GM23338 (cell line): Measurements from ENCODE around the gene TTLL3. TPM values are rescaled to one million over a fixed set of nuclear protein-coding genes. Genes with fewer than 3 reads are reported as not detected.

Experiments
- ATAC-seq: fragments of 200-7000 bp; cut with Tn5 transposase; 3 replicates; pipeline ENCODE4 v1.9.1; 2020
- DNase-seq: peaks from one replicate; pipeline ENCODE4 v3.0.0-alpha.2; 2015; ENCODE audit warnings: low spot score
- H2AFZ ChIP-seq: fragments of 200-600 bp; sonication (generic); 2 replicates; pipeline ENCODE4 v1.8.0; 2016; ENCODE audit warnings: antibody characterized with exemption, mild to moderate bottlenecking, moderate library complexity
- H3F3A ChIP-seq: fragments of 200-600 bp; sonication (generic); replicated peaks from 2 replicates; pipeline ENCODE4 v1.8.0; 2017; ENCODE audit warnings: antibody characterized with exemption, mixed run types, low read depth
- H3K27ac ChIP-seq: fragments of 200-600 bp; sonication (generic); 2 replicates; pipeline ENCODE4 v1.6.1; 2016; ENCODE audit warnings: low read depth
- H3K27me3 ChIP-seq: fragments of 200-600 bp; sonication (generic); 2 replicates; pipeline ENCODE4 v1.8.0; 2016; ENCODE audit warnings: mild to moderate bottlenecking, mixed run types, moderate library complexity; ENCODE audit not compliant: insufficient read depth
- H3K36me3 ChIP-seq: fragments of 200-600 bp; sonication (generic); 2 replicates; pipeline ENCODE4 v1.8.0; 2016; ENCODE audit warnings: mild to moderate bottlenecking; ENCODE audit not compliant: insufficient read depth
- H3K4me1 ChIP-seq: fragments of 200-600 bp; sonication (generic); 2 replicates; pipeline ENCODE4 v1.8.0; 2016; ENCODE audit warnings: mild to moderate bottlenecking, moderate library complexity; ENCODE audit not compliant: insufficient read depth
- H3K4me2 ChIP-seq: fragments of 200-600 bp; sonication (generic); 2 replicates; pipeline ENCODE4 v1.7.1; 2017; ENCODE audit warnings: mixed run types
- H3K4me3 ChIP-seq: fragments of 200-600 bp; sonication (generic); 2 replicates; pipeline ENCODE4 v1.6.1; 2016; ENCODE audit warnings: mixed run types
- H3K79me2 ChIP-seq: fragments of 200-600 bp; sonication (generic); replicated peaks from 2 replicates; pipeline ENCODE4 v1.8.0; 2017; ENCODE audit warnings: mild to moderate bottlenecking; ENCODE audit not compliant: insufficient read depth
- H3K9me2 ChIP-seq: fragments of 200-600 bp; sonication (generic); 2 replicates; pipeline ENCODE4 v1.8.0; 2017; ENCODE audit not compliant: insufficient read depth
- H4K20me1 ChIP-seq: fragments of 200-600 bp; sonication (generic); replicated peaks from 2 replicates; pipeline ENCODE4 v1.8.0; 2017; ENCODE audit warnings: mild to moderate bottlenecking; ENCODE audit not compliant: insufficient read depth
- H3K27ac Mint-ChIP-seq: 2 replicates; pipeline ENCODE4 v1.8.0; 2020; ENCODE audit warnings: inconsistent platforms, mild to moderate bottlenecking, moderate library complexity, mixed read lengths
- H3K27me3 Mint-ChIP-seq: 3 replicates; pipeline ENCODE4 v1.8.0; 2022; ENCODE audit warnings: low read depth, mild to moderate bottlenecking, moderate library complexity, mixed read lengths, inconsistent platforms; ENCODE audit not compliant: insufficient read depth, poor library complexity
- H3K36me3 Mint-ChIP-seq: 3 replicates; pipeline ENCODE4 v1.8.0; 2021; ENCODE audit warnings: low read depth, mild to moderate bottlenecking, inconsistent platforms, moderate library complexity, mixed read lengths
- H3K4me1 Mint-ChIP-seq: 3 replicates; pipeline ENCODE4 v1.8.0; 2020; ENCODE audit warnings: mild to moderate bottlenecking, inconsistent platforms, mixed read lengths
- H3K4me3 Mint-ChIP-seq: 3 replicates; pipeline ENCODE4 v1.8.0; 2021; ENCODE audit warnings: moderate library complexity, mild to moderate bottlenecking, inconsistent platforms, mixed read lengths
- H3K9me3 Mint-ChIP-seq: 3 replicates; pipeline ENCODE4 v1.8.0; 2020; ENCODE audit warnings: moderate library complexity, mild to moderate bottlenecking, inconsistent platforms, mixed read lengths
- CREB1 ChIP-seq: fragments of 250-450 bp; sonication (Bioruptor Pico); IDR thresholded peaks from 2 replicates; pipeline ENCODE4 v1.5.0; 2020; ENCODE audit warnings: low read depth, mild to moderate bottlenecking, moderate library complexity
- CTCF ChIP-seq, 2 experiments: fragments of 200-600 bp in 1 of 2; sonication (generic) in 1 of 2; conservative IDR thresholded peaks; 2 replicates each; pipeline versions ENCODE4 v1.5.1 to v1.6.1; 2016 to 2017; ENCODE audit warnings: antibody characterized with exemption in 2 of 2, low read depth in 2 of 2, mild to moderate bottlenecking in 2 of 2, moderate library complexity in 1 of 2
- ETS1 ChIP-seq: IDR thresholded peaks from 2 replicates; pipeline ENCODE4 v1.6.1; 2016; ENCODE audit warnings: antibody characterized with exemption
- EZH2 ChIP-seq: fragments of 200-600 bp; sonication (generic); IDR thresholded peaks from one replicate; pipeline ENCODE4 v1.8.0; 2017; ENCODE audit warnings: antibody characterized with exemption, mild to moderate bottlenecking, low read depth; ENCODE audit not compliant: unreplicated experiment
- EZH2phosphoT487 ChIP-seq: fragments of 200-600 bp; sonication (generic); IDR thresholded peaks from one replicate; pipeline ENCODE4 v1.8.1; 2018; ENCODE audit warnings: antibody characterized with exemption; ENCODE audit not compliant: unreplicated experiment
- JUNB ChIP-seq: IDR thresholded peaks from one replicate; pipeline ENCODE4 v1.6.1; 2016; ENCODE audit warnings: antibody characterized with exemption; ENCODE audit not compliant: unreplicated experiment
- NANOG ChIP-seq: IDR thresholded peaks from 2 replicates; pipeline ENCODE4 v1.6.1; 2016; ENCODE audit warnings: antibody characterized with exemption, borderline replicate concordance
- POLR2AphosphoS5 ChIP-seq: IDR thresholded peaks from 2 replicates; pipeline ENCODE4 v1.6.1; 2016; ENCODE audit warnings: antibody characterized with exemption, low read depth
- REST ChIP-seq: IDR thresholded peaks from one replicate; pipeline ENCODE4 v1.6.1; 2018; ENCODE audit warnings: antibody characterized with exemption; ENCODE audit not compliant: unreplicated experiment
- STAT1 ChIP-seq: IDR thresholded peaks from one replicate; pipeline ENCODE4 v1.6.1; 2016; ENCODE audit warnings: antibody characterized with exemption; ENCODE audit not compliant: unreplicated experiment
- ZNF114 ChIP-seq: fragments of 250-450 bp; sonication (Bioruptor Pico); IDR thresholded peaks from 2 replicates; pipeline ENCODE4 v1.5.0; 2020; ENCODE audit warnings: mild to moderate bottlenecking, moderate library complexity
- ZNF331 ChIP-seq: fragments of 250-450 bp; sonication (Bioruptor Pico); IDR thresholded peaks from 2 replicates; pipeline ENCODE4 v1.5.0; 2020; ENCODE audit warnings: low read depth, mild to moderate bottlenecking, moderate library complexity
- polyA plus RNA-seq: library from polyadenylated mRNA; unstranded; fragments of >200 nt; fragmentation: Nextera tagmentation; extraction: Ambion mirVana; gene quantifications from 2 replicates; pipeline ENCODE4 v1.2.1, GENCODE V29; 2016
- total RNA-seq: library from RNA; depleted of rRNA; stranded (reverse); fragments of >200 nt; shearing (Covaris generic); gene quantifications from 2 replicates; pipeline ENCODE4 v1.2.3, GENCODE V29; 2014

The TTLL3 gene
- total and polyA plus RNA-seq, 2 experiments from 2014 or later = 3.7 to 5.3 TPM

- TF ChIP-seq REST = no peak
- TF ChIP-seq POLR2AphosphoS5 = no peak
- no peak for TF ChIP-seq ZNF114 (CRISPR knock-in tag)
- TF ChIP-seq EZH2 = no peak
- no peak for TF ChIP-seq CTCF (conservative IDR thresholded peaks at IDR 0.05; ENCODE audit: low read depth in 2 of 2)
- no peak for TF ChIP-seq JUNB
- no peak for TF ChIP-seq STAT1
- TF ChIP-seq CREB1 (CRISPR knock-in tag) = no peak
- no peak for TF ChIP-seq ZNF331
These were observed 30.9 kb upstream of the TTLL3 start (continued) for GRCh38 chr3:9779075-9779593.

- ATAC-seq = no peak
- no peak overlapping the region for H3K4me3 Mint-ChIP-seq
- TF ChIP-seq EZH2phosphoT487 = no peak
- TF ChIP-seq ETS1 = no peak
- no peak for TF ChIP-seq ZNF114 (CRISPR knock-in tag)
- no peak for TF ChIP-seq REST
- no peak for TF ChIP-seq CREB1 (CRISPR knock-in tag)
- no peak for TF ChIP-seq ZNF331
- no peak for TF ChIP-seq POLR2AphosphoS5
- no peak for TF ChIP-seq NANOG
- no peak for TF ChIP-seq EZH2
- TF ChIP-seq STAT1 = no peak
These were observed 30.2 kb upstream of the TTLL3 start for GRCh38 chr3:9779721-9780457.

More at GRCh38 chr3:9779721-9780457, 30.2 kb upstream of the TTLL3 start:
- Mint-ChIP-seq H3K9me3 (no peaks in the 10 kb centered on the region), H3K4me1 (no peaks in the 10 kb centered on the region), H3K27me3 (peaks cover 14% of the 10 kb centered on the region), H3K27ac (no peak overlapping the region), H3K36me3 (peaks cover 34% of the 10 kb centered on the region)
- Histone ChIP-seq H3K9me2 (no peaks in the 10 kb centered on the region), H3K27ac (no peak overlapping the region), H3K4me3 (no peak overlapping the region), H3K79me2 (no peaks in the 10 kb centered on the region), H3K4me1 (no peaks in the 10 kb centered on the region), H3K36me3 (0 out of 2 replicates have a peak, but pooled peaks cover 6% of the 10 kb centered on the region), H3F3A (0 out of 2 replicates have a peak, but pooled peaks cover 2% of the 10 kb centered on the region), H4K20me1 (no peaks in the 10 kb centered on the region; the same call in 1 of the 2 replicates), H2AFZ (no peak overlapping the region), H3K4me2 (no peak overlapping the region), H3K27me3 (0 out of 2 replicates have a peak, but pooled peaks cover 2% of the 10 kb centered on the region)
- no peak for DNase-seq
